Lower lobe of right lung (tissue), 2 donors: ENCODE measurements around the gene BAG2. TPM values are rescaled to one million over a fixed set of nuclear protein-coding genes. Genes with fewer than 3 reads are reported as not detected.
A peak's percentile ranks its signal among the peaks of the same experiment; 100 is the strongest.

Source experiments
- ATAC-seq, 2 donors: fragments of 200-7000 bp; cut with Tn5 transposase; one replicate each; pipeline ENCODE4 v1.9.1; 2020 to 2022; ENCODE audit warnings: mild to moderate bottlenecking in 2 of 2, moderate library complexity in 2 of 2
- DNase-seq: peaks from one replicate; pipeline ENCODE4 v3.0.0-alpha.2; 2020
- H3K27ac ChIP-seq: fragments of 200-600 bp; one replicate; pipeline ENCODE4 v1.8.0; 2022
- H3K27me3 ChIP-seq: fragments of 200-600 bp; one replicate; pipeline ENCODE4 v1.8.0; 2022; ENCODE audit warnings: low read depth
- H3K36me3 ChIP-seq: fragments of 200-600 bp; one replicate; pipeline ENCODE4 v1.8.0; 2022; ENCODE audit warnings: mild to moderate bottlenecking
- H3K4me1 ChIP-seq: fragments of 200-600 bp; one replicate; pipeline ENCODE4 v1.8.0; 2022
- H3K4me3 ChIP-seq: fragments of 200-600 bp; one replicate; pipeline ENCODE4 v1.8.0; 2022; ENCODE audit warnings: mild to moderate bottlenecking
- H3K9me3 ChIP-seq: fragments of 200-600 bp; one replicate; pipeline ENCODE4 v1.8.0; 2022
- intact Hi-C: fragments of 100-400 bp; cut with DNase I; formaldehyde crosslinking; loops from one replicate; pipeline ENCODE4 v1.11.0; 2022
- total RNA-seq: library from RNA; stranded (reverse); fragmentation: NEBNext Ultra II Directional; extraction: Animal tissue kit (Norgen Biotek cat#: 25700); gene quantifications from one replicate; pipeline ENCODE4 v1.2.1, GENCODE V29; 2021
- TF ChIP-seq, protein P1 (sequence below): fragments of 200-600 bp; IDR thresholded peaks from one replicate; pipeline ENCODE4 v1.8.0; 2022; ENCODE audit warnings: antibody characterized with exemption, mild to moderate bottlenecking
- donor health status: DM: no; HTN: yes; CAD: no; lungs with severe emphysema.

BAG2 gene
- total RNA-seq, 1 donor from 2014 or later, result 5.1 TPM

DNA sequence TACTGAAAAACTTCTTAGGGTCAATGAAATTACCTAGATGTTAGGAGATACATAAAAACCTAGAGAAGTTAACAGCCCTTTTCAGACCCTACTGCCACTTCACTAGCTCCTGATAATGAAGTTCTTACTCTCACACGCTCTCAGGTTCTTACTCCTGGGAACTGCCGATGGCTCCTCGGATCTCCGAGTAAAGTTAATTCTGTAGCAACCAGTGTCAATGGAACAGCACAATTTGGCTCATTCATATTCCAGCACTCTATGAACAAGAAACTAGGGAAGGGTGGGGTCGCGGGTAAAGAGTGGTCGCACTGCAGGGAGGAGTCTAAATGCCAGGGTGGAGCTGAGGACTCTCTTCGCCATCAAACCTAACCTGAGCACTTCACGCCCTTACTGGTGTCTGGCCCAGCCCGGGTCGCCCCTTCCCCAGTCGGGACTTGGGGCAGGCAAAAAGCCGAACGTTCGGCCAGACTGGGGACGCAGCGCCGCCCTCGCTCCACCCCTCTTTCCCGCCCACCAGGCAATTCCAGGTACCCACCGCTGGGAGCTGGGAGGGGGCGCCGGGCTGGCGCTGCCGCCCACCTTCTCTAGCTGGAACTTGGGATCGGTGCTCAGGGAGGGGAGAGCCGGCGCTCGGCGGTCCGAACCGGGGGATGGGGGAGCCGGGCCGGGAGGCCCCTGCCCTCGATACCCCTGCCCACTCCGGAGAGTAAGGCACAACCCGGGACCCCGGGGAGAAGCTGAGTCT is 49.2 kb downstream of the BAG2 start:
- Histone ChIP-seq H3K4me3 (peak overlapping the region; percentile 92), H3K27me3 (no peaks in the 10 kb centered on the region), H3K4me1 (no peaks in the 10 kb centered on the region), H3K27ac (peak overlapping the region; percentile 74), H3K36me3 (no peaks in the 10 kb centered on the region), H3K9me3 (no peaks in the 10 kb centered on the region)
- TF ChIP-seq, protein P1, sequence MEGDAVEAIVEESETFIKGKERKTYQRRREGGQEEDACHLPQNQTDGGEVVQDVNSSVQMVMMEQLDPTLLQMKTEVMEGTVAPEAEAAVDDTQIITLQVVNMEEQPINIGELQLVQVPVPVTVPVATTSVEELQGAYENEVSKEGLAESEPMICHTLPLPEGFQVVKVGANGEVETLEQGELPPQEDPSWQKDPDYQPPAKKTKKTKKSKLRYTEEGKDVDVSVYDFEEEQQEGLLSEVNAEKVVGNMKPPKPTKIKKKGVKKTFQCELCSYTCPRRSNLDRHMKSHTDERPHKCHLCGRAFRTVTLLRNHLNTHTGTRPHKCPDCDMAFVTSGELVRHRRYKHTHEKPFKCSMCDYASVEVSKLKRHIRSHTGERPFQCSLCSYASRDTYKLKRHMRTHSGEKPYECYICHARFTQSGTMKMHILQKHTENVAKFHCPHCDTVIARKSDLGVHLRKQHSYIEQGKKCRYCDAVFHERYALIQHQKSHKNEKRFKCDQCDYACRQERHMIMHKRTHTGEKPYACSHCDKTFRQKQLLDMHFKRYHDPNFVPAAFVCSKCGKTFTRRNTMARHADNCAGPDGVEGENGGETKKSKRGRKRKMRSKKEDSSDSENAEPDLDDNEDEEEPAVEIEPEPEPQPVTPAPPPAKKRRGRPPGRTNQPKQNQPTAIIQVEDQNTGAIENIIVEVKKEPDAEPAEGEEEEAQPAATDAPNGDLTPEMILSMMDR, result peak; percentile 38
- intact Hi-C loops, result no loop called here
- DNase-seq, result peak; percentile 57
- peak; percentile 81 to 92 for ATAC-seq

DNA sequence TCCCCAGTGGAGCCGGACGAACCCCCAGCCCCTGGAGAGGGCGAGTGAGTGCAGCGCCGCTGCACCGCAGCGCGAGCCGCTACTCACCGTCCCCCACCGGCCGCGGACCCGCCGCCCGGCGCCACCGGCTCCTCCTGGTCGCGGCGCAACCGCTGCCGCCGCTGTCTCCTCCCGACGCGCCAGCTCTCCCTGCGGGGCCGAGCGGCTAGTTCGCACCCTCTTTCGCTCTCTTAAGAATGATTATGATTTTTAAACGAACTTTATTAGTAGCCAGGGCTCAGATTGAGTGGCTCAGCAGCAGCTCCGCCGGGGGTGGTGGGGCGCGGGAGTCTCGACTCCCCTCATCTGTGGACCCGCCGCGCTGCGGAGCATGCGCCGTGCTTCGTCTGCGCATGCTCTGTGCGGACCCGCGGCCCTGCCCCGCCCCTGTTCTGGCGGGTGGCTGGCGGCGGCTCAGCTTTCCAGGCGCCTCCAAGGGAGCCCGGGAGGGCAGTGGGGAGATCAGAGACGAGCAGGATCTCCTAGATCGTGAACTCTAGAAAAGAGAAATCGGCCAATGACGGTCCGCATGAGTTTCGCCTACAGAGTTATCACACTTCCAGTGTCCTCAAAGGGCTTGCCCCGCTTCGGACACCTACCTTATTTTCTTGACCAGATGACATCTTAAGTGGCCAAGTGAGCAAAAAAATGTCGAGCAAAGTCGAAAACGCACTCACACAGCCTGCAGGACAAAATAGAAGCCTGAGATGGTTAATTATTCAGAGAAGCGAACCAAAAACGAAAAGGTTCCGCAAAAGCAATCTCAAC is 50.0 kb downstream of the BAG2 start, which contains the start of gene RAB23:
Gene RAB23, minus strand, starts transcription at position 372 of the 807 bp plus-strand sequence. CDS start 11,927 bp downstream, outside the sequence.
- DNase-seq (peak; percentile 83), ATAC-seq (peak; percentile 99)
- TF ChIP-seq, protein P1, result no peak
- H3K27ac ChIP-seq, result peak within 1 kb of the TSS; percentile 74
- H3K4me3 ChIP-seq, result peak within 1 kb of the TSS; percentile 92
- H3K36me3 ChIP-seq, result no peaks in the 10 kb centered on the region
- H3K27me3 ChIP-seq, result no peaks in the 10 kb centered on the region
- no peaks in the 10 kb centered on the region for H3K4me1 ChIP-seq
- H3K9me3 ChIP-seq, result no peaks in the 10 kb centered on the region
- intact Hi-C loops, result no loop called here

DNA sequence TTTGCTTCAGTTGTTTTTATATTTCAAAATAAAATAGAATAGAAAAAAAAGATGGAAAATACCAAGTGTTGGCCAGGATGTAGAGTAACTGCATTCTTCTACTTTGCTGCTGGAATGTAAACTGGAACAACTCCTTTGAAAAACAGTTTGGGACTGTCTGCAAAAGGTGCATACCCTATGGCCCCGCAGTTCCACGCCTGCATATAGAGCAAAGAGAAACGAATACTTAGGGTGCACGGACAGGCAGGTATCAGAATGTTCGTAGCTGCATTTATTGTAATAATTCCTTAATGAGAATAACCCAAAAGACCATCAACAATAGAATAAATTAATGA is 50.6 kb downstream of the BAG2 start:
- TF ChIP-seq, protein P1, result no peak
- no peaks in the 10 kb centered on the region for H3K27me3 ChIP-seq
- ATAC-seq, result peak in 1 of 2 donors; percentile 8
- peak overlapping the region; percentile 74 for H3K27ac ChIP-seq
- no peaks in the 10 kb centered on the region for H3K36me3 ChIP-seq
- no peaks in the 10 kb centered on the region for H3K9me3 ChIP-seq
- peak overlapping the region; percentile 92 for H3K4me3 ChIP-seq
- intact Hi-C loops, result no loop called here
- no peaks in the 10 kb centered on the region for H3K4me1 ChIP-seq
- no peak for DNase-seq

GRCh38 chr6:57224769-57225515 is 52.8 kb downstream of the BAG2 start:
- TF ChIP-seq, protein P1, result no peak
- Histone ChIP-seq H3K4me1 (no peaks in the 10 kb centered on the region), H3K36me3 (no peaks in the 10 kb centered on the region), H3K9me3 (no peaks in the 10 kb centered on the region), H3K4me3 (no peak overlapping the region), H3K27me3 (no peaks in the 10 kb centered on the region), H3K27ac (no peak overlapping the region)
- intact Hi-C loops, result no loop called here
- no peak for ATAC-seq
- DNase-seq, result no peak

- no peak overlapping the region for H3K4me3 ChIP-seq
- DNase-seq (no peak), ATAC-seq (no peak)
- TF ChIP-seq, protein P1, result no peak
- no peaks in the 10 kb centered on the region for H3K27me3 ChIP-seq
- H3K4me1 ChIP-seq, result no peaks in the 10 kb centered on the region
- no peaks in the 10 kb centered on the region for H3K36me3 ChIP-seq
- H3K9me3 ChIP-seq, result no peaks in the 10 kb centered on the region
- intact Hi-C loops, result no loop called here
- H3K27ac ChIP-seq, result no peak overlapping the region
These were observed 54.1 kb downstream of the BAG2 start for GRCh38 chr6:57226221-57226620.
